ENCODE data around the gene UBXN10.

DNA sequence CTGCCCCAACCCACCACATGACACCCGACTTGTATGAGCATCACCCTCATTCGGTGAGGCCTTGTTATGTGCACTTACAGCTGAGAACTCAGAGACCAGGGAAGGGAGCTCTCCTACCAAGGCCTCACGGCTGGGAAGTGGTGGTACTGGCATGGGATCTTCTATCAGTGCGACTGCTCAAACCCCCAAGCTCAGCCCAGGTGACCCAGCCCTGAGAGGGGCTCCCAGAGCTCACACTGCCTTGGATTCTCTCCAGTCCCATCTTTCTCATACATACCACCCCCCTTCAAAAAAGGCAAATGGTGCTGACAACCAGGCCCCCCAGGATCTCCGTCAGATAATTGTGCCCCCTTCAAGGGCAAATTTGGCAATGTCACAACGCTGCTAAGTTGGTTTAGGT lies 47.5 kb upstream of the UBXN10 start:
- TF ChIP-seq, protein P1, sequence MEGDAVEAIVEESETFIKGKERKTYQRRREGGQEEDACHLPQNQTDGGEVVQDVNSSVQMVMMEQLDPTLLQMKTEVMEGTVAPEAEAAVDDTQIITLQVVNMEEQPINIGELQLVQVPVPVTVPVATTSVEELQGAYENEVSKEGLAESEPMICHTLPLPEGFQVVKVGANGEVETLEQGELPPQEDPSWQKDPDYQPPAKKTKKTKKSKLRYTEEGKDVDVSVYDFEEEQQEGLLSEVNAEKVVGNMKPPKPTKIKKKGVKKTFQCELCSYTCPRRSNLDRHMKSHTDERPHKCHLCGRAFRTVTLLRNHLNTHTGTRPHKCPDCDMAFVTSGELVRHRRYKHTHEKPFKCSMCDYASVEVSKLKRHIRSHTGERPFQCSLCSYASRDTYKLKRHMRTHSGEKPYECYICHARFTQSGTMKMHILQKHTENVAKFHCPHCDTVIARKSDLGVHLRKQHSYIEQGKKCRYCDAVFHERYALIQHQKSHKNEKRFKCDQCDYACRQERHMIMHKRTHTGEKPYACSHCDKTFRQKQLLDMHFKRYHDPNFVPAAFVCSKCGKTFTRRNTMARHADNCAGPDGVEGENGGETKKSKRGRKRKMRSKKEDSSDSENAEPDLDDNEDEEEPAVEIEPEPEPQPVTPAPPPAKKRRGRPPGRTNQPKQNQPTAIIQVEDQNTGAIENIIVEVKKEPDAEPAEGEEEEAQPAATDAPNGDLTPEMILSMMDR (IDR thresholded peaks at IDR 0.05; ENCODE audit: extremely low read depth in 1 of 2, insufficient read depth in 1 of 2, low read depth in 1 of 2, low read length in 2 of 2), result no peak
- TF ChIP-seq POLR2AphosphoS5 (IDR thresholded peaks at IDR 0.05; ENCODE audit: insufficient read depth, low read depth, low read length), result no peak
- no peak for TF ChIP-seq JUN (IDR thresholded peaks at IDR 0.05; ENCODE audit: borderline replicate concordance, insufficient read depth, insufficient read length, low read depth)
- no peak for TF ChIP-seq POLR2A (IDR thresholded peaks at IDR 0.05; ENCODE audit: low read depth, low read length)

All from endothelial cell of umbilical vein (primary cell).